RWPE1 (cell line): Measurements from ENCODE around the gene TTC28.

Source experiments
- CTCF ChIA-PET: fragments of 350-600 bp; sonication (Branson Sonifier 250); formaldehyde crosslinking; extraction: SDS; loops from one replicate; lab custom pipeline; 2021; lab: Yijun Ruan, JAX
- POLR2A ChIA-PET: fragments of 400-600 bp; formaldehyde crosslinking; extraction: SDS; loops from one replicate; lab custom pipeline; 2020; ENCODE audit warnings: antibody characterized with exemption; ENCODE audit not compliant: low non-redundant PET; lab: Yijun Ruan, JAX
- DNase-seq: peaks from one replicate; pipeline ENCODE4 v3.0.0; 2012; ENCODE audit warnings: low spot score
- H3K27ac ChIP-seq: fragments of 450-650 bp; 2 replicates; pipeline ENCODE4 v1.5.1; 2017
- TF ChIP-seq, protein P1 (sequence below): fragments of 450-650 bp; conservative IDR thresholded peaks from 2 replicates; pipeline ENCODE4 v1.5.1; 2017; ENCODE audit warnings: low read depth, mild to moderate bottlenecking

Gene TTC28

DNA sequence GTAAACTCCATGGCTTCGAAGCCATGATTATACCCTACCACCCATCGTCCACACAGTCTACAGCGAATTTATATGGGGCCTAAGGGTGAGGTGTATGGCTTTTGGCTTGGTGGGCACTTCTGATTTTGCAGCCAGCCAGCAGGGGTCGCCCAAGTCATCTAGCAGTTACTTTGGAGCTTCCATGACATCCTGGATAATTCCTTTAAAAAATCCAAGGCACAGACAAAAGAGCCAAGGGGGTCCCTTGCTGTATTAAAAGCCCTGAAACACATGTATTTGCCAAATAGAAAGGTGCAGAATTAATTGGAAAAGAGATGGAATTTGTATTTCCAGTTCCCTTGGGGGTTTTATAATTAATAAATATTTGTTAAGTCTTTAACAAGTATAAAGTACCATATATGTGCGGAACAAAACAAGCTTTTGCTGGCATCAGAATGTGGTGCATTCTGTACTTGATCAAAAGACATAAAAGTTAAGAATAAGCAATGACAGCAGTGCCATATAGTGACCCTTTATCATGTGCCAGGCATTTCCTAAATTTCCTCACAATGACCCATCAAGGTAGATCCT lies 627.8 kb downstream of the TTC28 start:
- DNase-seq, result peak; percentile 33
- CTCF ChIA-PET, result interaction anchor here (0.6 to 1.4 kb wide), 17 partner anchors 9 to 634 kb away, joined by 3 to 8 read pairs (median 4); no protein-coding TSS in a partner anchor
- POLR2A ChIA-PET, result no interaction called here
- H3K27ac ChIP-seq, result no peak overlapping the region
- TF ChIP-seq, protein P1, sequence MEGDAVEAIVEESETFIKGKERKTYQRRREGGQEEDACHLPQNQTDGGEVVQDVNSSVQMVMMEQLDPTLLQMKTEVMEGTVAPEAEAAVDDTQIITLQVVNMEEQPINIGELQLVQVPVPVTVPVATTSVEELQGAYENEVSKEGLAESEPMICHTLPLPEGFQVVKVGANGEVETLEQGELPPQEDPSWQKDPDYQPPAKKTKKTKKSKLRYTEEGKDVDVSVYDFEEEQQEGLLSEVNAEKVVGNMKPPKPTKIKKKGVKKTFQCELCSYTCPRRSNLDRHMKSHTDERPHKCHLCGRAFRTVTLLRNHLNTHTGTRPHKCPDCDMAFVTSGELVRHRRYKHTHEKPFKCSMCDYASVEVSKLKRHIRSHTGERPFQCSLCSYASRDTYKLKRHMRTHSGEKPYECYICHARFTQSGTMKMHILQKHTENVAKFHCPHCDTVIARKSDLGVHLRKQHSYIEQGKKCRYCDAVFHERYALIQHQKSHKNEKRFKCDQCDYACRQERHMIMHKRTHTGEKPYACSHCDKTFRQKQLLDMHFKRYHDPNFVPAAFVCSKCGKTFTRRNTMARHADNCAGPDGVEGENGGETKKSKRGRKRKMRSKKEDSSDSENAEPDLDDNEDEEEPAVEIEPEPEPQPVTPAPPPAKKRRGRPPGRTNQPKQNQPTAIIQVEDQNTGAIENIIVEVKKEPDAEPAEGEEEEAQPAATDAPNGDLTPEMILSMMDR, result peak; percentile 74

DNA sequence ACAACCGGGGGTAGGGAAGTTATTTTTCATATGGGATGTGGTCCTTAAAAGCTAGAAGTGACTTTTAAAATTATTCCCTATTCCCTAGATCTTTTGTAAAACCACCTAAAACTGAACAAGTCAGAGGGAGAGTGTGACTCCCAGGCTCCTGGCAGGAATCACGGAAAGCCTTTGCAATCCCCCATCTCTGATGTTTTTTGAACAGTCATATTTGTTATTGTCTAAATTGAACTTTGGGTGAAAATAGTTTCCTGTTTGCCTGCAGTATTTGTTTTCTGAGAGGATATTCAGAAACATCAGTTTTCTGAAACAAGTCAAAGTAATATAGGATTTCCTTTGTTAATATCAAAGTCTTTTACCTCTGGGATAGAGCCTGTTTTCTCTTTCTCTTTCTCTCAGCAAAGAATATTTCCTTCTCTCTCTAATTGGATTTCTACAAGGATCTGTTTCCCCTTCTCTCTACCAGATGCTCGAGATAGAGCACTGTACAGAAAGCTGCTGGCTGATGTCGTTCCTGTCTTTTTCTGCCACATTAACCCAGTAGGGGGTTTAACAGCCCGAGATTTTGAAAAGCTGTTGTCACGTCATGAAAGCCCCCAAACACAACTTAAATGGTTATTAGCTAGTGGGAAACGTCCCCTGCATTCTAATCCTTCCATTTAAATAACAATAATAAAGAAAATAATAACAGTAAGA lies 628.4 kb downstream of the TTC28 start:
- TF ChIP-seq, protein P1, result no peak
- POLR2A ChIA-PET, result no interaction called here
- H3K27ac ChIP-seq, result no peak overlapping the region
- no peak for DNase-seq
- CTCF ChIA-PET, result interaction anchor here (0.6 to 1.4 kb wide), 8 partner anchors 17 to 634 kb away, joined by 3 to 7 read pairs (median 4); no protein-coding TSS in a partner anchor

DNA sequence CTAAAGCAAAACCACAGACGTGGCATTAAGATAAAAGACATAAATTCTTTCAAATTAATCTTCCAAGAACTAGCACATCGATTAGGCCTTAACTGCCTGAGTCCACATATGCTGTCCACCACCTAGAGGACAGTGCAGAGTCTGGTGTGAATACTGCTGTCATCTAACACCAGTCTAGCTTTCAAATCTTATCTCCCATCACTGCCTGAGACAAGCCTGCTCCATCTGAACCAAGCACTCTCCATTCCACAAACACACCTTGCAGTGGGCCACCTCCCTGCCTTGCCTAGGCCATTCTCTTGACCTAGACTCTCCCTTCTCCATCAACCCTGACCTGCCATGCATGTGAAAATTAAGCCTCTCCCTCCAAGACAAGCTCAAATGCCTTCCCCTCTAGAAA lies 631.1 kb downstream of the TTC28 start:
- CTCF ChIA-PET, result no interaction called here
- TF ChIP-seq, protein P1, result no peak
- no peak for DNase-seq
- POLR2A ChIA-PET, result no interaction called here
- H3K27ac ChIP-seq, result no peak overlapping the region

DNA sequence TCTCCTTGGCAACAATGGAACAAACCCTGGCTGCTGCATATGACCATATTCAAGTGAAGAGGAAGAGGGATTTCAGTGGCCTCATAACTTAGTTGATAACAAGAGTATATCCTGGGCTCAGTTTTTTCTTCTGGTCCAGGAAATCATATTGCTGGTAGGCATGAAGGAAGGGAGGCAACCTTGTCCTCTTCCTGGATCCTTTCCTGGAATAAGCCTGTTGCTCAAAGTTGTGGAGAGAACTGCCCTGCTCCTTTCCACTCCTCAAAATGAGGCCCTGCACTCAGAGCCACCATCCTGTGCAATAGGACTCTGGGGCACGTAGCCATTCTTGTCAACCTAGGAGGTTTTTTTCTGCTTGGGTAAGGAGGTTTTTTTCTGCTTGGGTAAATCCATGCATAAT lies 631.9 kb downstream of the TTC28 start:
- POLR2A ChIA-PET, result no interaction called here
- TF ChIP-seq, protein P1, result no peak
- CTCF ChIA-PET, result no interaction called here
- no peak overlapping the region for H3K27ac ChIP-seq
- DNase-seq, result no peak

DNA sequence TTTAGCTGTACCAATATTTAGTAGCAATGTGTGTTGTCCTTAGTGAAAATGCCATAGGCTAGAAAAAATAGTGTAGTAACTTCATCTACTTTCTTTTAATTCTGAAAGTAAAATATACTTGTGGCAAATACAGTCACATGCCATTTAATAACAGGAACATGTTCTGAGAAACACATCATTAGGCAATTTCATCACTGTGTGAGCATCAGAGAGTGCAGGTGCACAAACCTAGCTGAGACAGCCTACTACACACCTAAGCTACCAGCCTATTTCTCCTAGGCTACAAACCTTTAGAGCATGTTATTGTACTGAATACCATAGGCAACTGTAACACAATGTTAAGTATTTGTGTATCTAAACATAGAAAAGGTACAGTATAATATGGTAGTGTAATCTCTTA lies 633.5 kb downstream of the TTC28 start:
- ChIA-PET CTCF (no interaction called here), POLR2A (no interaction called here)
- H3K27ac ChIP-seq, result no peak overlapping the region
- TF ChIP-seq, protein P1, result no peak
- no peak for DNase-seq

DNA sequence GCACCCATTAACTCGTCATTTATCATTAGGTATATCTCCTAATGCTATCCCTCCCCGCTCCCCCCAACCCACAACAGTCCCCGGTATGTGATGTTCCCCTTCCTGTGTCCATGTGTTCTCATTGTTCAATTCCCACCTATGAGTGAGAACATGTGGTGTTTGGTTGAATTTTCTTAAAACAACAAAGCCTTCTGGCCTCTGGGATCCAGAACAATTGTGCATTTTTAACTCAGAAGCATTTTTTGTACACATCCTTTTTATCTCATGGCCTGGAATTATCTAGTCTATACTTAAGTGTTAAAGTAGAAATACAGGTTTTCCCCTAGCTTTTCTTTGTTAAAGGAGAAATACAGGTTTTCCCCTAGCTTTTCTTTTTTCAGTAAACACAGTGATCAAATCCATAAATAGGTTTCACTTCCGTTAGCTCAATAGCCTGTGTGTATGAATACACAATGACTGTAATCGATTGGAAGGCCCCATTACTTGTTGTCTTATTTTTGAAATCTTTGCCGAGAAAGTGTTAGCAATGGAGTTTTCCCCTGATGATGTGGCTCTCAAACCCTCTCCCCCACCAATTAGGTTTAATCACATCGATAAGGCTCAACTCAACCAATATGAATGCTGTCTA lies 635.0 kb downstream of the TTC28 start:
- DNase-seq, result no peak
- TF ChIP-seq, protein P1, result no peak
- no peak overlapping the region for H3K27ac ChIP-seq
- POLR2A ChIA-PET, result no interaction called here
- CTCF ChIA-PET, result no interaction called here
